T-helper 2 cell treated with Interferon-gamma antibody and Interleukin-4, amounts not matched to agents 100 ng/mL and 5 ng/mL, for 36 hours (primary cell): ENCODE results near the gene UBE2D3. TPM values are rescaled to one million over a fixed set of nuclear protein-coding genes. Genes with fewer than 3 reads are reported as not detected.

Source experiments
- intact Hi-C: fragments of 100-400 bp; cut with micrococcal nuclease; formaldehyde crosslinking; loops from one replicate; pipeline ENCODE4 v1.15.1; 2023
- total RNA-seq: library from RNA; stranded (reverse); gene quantifications from 2 replicates; pipeline ENCODE4 v1.2.3, GENCODE V29; 2022

The UBE2D3 gene
- 389 and 398 TPM in 2 replicates for total RNA-seq

- intact Hi-C loops, result loop anchor here (1.0 to 5.0 kb wide), 11 partner anchors 8 to 1480 kb away; partner anchors contain the start of genes CENPE, CISD2, MANBA and PPP3CA
Measured at GRCh38 chr4:102826890-102827673, at the start of gene UBE2D3. Gene UBE2D3, minus strand, starts transcription at chr4:102827551. Its CDS starts 1,043 bp downstream, at chr4:102826508.

- intact Hi-C loops, result no loop called here
Measured at GRCh38 chr4:102871772-102872171, 44.4 kb upstream of the UBE2D3 start.

- intact Hi-C loops, result loop anchor here (1.0 to 5.0 kb wide), 7 partner anchors 118 to 1523 kb away; partner anchors contain the start of genes BDH2, PPP3CA, SLC39A8 and SLC9B2
Measured at GRCh38 chr4:102869569-102870197, 42.3 kb upstream of the UBE2D3 start.

- intact Hi-C loops, result loop anchor here (1.0 to 5.0 kb wide), 11 partner anchors 42 to 1522 kb away; partner anchors contain the start of genes BDH2, PPP3CA, SLC39A8 and SLC9B1
Measured at GRCh38 chr4:102868781-102869568, 41.6 kb upstream of the UBE2D3 start, which contains the start of gene CISD2. Gene CISD2, plus strand, starts transcription at chr4:102868992. Its CDS starts 93 bp downstream, at chr4:102869085.

- intact Hi-C loops, result loop anchor here (1.0 to 5.0 kb wide), 8 partner anchors 41 to 1521 kb away; partner anchors contain the start of genes BDH2, PPP3CA, SLC9B1 and UBE2D3
Measured at GRCh38 chr4:102868153-102868780, 40.9 kb upstream of the UBE2D3 start.

- intact Hi-C loops, result loop anchor here (1.0 to 5.0 kb wide), 8 partner anchors 40 to 1521 kb away; partner anchors contain the start of genes BDH2, PPP3CA, SLC9B1 and UBE2D3
Measured at GRCh38 chr4:102867278-102868152, 40.2 kb upstream of the UBE2D3 start.

- intact Hi-C loops, result loop anchor here (5.0 kb wide), 1 partner anchor 122 kb away; no protein-coding TSS in a partner anchor
Measured at GRCh38 chr4:102865327-102865726, 38.0 kb upstream of the UBE2D3 start.

- intact Hi-C loops, result no loop called here
Measured at GRCh38 chr4:102862747-102863146, 35.4 kb upstream of the UBE2D3 start.

- intact Hi-C loops, result no loop called here
Measured at GRCh38 chr4:102862016-102862415, 34.7 kb upstream of the UBE2D3 start.

- intact Hi-C loops, result no loop called here
Measured at GRCh38 chr4:102860611-102861324, 33.4 kb upstream of the UBE2D3 start.

GRCh38 chr4:102858828-102859464, 31.6 kb upstream of the UBE2D3 start:
- intact Hi-C loops, result no loop called here

- intact Hi-C loops, result no loop called here
Measured at GRCh38 chr4:102850370-102850769, 23.0 kb upstream of the UBE2D3 start.

GRCh38 chr4:102849579-102850104, 22.3 kb upstream of the UBE2D3 start:
- intact Hi-C loops, result no loop called here

- intact Hi-C loops, result no loop called here
Measured at GRCh38 chr4:102847687-102848086, 20.3 kb upstream of the UBE2D3 start.

GRCh38 chr4:102843938-102844337, 16.6 kb upstream of the UBE2D3 start:
- intact Hi-C loops, result no loop called here

- intact Hi-C loops, result no loop called here
Measured at GRCh38 chr4:102843273-102843672, 15.9 kb upstream of the UBE2D3 start.

GRCh38 chr4:102842367-102842766, 15.0 kb upstream of the UBE2D3 start:
- intact Hi-C loops, result no loop called here

GRCh38 chr4:102836596-102836995, 9.2 kb upstream of the UBE2D3 start:
- intact Hi-C loops, result no loop called here
